HG02610 (cell line): ENCODE data around the gene UBE3C.
"Not testable (repeated sequence)": the region's sequence is repeated elsewhere in the genome, so short reads cannot be mapped to it uniquely, and the experiment has no call there.

Experiments used
- ATAC-seq: cut with Tn5 transposase; IDR thresholded peaks from one replicate; pipeline ENCODE4 v1.9.1; 2021; ENCODE audit warnings: mild to moderate bottlenecking, moderate library complexity; ENCODE audit not compliant: unreplicated experiment

UBE3C gene

DNA sequence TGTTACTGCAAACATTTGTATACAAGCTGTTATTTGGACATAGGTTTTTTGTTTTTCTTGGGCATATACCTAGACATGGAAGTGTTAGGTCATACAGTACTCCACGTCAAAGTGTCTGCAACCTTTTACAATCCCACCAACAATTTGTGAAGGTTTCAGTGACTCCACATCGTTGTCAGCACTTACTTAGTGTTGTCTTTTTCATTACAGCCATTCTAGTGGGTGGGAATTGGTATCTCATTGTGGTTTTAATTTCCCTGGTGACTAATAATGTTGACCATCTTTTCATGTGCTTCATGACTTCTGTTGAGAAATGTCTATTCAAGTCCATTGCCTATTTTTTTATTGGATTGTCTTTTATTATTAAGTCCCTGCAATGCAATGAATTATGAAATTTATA lies 95.0 kb downstream of the UBE3C start:
- no peak for ATAC-seq

DNA sequence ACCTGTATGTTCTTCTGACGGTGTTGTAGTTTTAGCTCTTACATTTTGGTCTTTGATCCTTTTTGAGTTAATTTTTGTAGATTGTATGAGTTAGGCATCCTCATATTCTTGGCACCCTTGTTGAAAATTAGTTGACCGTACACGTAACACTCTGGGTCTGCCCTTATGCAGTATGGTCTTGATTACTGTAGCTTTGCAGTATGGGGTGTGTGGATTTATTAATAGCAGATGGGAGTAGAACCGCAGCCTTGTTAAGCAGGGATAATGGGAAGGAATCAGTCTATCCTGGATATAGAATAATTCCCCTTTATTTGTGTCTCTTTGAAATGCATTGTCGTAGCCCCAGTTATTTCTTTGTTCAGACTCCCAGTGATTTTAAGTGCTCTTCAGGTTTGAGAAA lies 95.5 kb downstream of the UBE3C start:
- ATAC-seq, result no peak

DNA sequence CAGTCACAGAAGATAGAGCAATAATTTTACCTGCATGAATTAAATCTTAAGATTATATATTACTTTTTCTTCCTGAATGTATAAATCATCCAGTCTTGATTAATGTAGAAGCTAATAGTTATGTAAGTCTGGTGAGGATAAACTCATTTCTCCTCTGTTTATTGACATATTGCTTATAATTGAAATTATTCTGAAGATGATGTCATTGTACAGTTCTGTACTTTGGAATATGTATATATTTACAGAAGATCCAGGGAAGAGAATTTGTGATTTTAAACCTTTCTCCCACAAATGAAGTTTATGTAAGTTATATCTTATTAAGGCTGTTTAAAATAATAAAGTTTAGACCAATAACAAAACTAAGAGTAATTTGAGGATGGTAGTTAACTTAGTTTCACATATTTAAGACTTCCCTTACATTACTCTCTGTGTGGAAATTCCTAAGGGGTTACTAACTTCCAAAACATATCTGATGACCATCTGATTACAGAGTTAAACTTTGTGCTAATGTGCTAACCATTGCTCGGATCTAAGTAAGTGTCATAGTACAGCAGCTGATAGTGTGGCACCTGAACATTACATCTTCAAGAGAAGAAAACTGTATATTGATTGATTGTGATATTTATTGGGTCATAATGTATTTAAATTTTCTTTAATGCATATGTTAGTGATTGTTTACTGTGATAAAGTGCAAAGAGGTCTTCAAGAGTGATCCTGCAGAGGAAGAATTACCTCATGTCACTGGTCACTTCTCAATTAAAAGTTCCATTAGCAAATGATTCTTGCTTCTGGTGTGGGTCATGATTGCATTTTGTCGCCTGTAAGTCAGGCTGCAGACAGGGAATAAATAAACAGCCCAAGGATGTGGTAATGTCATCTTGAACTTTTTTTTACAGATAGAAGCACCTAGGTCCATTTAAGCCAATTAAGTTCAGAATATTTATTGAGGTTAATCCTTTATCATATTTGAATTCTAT lies 96.9 kb downstream of the UBE3C start:
- ATAC-seq, result no peak

DNA sequence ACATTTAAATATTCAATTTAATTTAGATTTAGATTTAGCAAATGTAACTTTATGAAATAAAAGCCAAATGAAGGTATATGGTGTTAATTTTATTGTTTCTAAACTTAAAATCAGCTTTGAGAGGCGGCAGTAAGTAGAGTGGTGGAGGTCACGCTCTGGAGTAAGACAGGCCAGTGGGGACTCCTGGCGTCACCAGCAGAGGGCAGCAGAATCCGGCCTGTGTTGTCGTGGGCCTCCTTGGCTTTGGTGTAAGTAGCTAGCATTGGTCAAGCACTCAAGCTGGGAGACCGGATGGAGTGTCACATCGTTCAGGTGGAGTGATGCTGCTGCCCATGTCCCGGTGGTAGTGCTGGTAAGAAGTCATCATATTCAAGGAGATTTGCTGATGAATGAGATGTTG lies 99.4 kb downstream of the UBE3C start:
- no peak for ATAC-seq

DNA sequence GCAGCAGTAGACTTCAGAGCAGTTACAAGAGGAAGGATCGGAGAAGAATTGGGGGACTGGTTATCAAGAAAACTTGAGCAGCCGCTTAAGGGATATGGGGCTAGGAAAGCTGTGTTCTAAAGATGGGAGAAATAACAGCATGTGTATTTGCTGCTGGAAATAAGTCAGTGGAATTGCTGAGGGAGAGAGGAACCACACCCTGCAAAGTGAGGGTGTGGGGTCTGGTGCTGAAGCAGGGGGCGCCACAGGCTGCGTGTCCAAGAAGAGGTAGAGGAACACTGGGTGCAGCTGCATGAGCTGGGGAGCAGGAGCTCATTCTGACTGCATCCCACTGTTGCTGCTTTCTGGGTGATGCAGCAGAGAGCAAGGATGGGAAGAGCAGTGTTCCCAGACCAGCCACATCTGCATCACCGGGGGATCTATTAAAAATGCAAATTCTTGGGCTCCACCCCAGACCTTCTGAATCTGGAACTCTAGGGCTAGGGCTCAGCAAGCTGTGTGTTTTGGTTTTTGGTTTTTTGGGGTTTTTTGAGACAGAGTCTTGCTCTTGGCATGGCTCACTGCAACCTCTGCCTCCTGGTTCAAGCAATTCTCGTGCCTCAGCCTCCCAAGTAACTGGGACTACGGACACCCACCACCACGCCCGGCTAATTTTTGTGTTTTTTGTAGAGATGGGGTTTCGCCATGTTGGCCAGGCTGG lies 101.0 kb downstream of the UBE3C start:
- ATAC-seq, result no peak

DNA sequence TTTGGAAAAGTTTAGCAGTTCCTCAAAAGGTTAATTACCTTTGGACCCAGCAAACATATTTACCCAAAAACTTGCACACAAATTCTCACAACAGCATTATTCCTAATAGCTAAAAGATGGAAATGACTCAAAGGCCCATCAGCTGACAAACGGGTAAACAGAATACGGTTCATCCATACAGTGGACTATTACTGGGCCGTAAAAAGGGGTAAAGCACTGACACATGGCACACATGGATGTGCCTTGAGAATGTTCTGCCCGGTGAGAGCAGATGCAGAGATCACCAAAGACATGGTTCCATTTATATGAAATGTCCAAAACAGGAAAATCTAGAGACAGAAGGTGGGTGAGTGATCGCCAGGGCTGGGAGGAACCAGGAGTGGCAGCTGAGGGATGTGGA lies 102.9 kb downstream of the UBE3C start:
- no peak for ATAC-seq

DNA sequence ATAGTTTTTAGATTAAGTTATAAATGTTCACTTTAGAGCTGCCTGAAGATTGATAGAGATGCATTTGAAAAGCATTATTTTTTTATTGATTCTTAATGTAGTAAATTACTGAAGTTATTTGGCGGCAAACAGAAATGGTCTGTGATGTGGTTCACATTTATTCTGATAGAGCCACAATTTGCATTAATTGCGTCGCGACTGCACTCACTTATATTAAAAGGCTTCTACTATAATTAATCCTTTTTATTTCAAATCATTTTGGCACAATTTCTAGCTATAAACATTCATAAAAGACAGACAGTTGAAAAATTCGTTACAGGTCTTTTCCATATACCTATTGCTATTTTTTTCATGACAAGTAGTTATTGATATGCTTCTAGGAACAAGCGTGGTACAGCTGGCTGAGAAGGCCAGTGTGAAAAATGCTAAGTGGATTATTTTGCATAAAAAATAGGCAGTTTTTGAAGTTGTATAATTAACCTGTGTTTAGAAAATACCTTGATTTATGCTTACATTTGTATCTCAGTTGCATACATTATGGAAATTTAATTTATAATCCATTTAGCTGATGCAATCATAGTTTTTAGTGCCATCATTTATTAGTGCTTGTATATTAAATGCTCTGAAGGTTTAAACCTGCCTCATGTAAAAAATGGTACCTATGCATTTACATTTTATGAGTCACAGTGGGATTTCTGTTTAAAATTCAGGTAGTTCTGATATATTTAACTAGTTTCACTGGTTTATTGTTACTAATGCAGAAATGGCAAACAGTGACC lies 106.0 kb downstream of the UBE3C start:
- no peak for ATAC-seq

DNA sequence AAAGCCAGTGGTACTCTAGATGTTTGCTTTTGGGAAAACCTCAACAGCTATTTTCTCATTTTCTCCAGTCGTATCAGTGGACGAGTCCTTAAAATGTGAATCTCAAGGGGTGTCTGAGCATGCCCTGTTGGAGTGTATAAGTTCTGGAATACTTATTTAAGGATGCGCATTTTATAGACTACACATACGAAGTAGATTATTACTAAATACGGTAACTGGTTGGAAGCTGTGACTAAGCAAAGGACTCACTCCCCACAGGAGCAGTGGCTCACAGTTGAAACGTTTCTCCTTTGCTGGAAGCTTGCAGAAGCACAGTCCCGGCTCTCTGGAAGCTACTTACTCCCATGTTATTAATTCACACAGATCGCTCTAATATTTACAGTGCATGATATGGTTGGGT lies 107.3 kb downstream of the UBE3C start:
- ATAC-seq, result no peak

DNA sequence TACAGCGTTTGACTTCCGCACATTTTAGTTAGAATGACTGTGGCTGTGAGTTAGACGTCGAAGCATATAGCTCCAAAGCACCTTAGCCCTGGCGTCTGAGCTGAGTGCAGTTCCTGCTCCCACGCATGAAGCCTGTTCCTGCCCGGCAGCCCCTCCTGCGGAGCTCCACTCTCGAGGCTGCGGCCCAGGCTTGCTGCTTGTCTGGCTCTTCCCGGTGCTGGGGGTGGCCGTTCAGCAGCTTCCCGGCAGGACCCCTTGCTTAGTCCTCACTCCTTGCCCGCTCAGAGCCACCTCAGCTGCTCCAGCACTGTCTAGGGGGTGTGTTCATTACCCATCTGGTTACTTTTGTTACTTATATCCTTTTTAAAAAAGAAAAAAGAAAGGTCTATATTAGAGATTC lies 109.9 kb downstream of the UBE3C start:
- ATAC-seq, result no peak

DNA sequence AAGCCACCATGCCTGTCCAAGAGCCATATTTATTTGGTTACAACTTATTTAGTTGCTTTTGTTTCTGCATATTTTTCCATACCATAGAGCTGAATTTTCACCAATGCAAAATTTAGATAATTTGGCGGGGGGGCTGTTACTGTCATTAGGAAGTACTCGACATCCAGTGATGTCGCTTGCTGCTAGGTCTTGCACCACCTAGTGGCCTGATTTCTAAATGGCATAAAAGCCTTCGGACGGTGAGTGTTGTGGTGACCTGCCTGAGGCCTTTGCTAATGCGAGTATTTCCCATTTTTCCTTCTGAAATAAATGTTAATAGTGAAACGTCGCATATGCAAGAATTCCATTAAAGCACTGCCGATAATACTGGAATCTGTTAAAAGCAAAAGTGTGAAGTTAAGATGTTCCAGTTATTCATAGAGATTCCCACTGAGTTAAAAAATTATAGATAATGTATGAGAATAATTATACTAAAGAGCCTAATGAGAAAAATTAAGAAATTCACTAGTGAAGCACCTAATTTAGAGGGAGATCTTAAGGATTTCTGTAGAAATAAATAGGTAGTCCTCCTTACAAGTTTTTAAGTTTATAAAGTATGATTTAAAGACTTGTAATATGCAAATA lies 112.0 kb downstream of the UBE3C start:
- ATAC-seq, result peak; percentile 70

DNA sequence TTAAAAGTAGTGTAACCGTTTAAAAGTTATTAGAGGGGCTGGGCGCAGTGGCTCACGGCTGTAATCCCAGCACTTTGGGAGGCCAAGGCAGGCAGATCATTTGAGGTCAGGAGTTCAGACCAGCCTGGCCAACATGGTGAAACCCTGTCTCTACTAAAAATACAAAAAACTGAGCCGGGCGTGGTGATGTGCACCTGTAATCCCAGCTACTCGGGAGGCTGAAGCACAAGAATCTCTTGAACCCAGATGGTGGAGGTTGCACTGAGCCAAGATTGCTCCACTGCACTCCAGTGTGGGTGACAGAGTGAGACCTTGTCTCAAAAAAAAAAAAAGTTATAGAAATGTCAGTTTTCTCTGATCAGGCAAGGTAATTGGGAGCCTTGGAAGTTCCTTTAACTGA lies 113.1 kb downstream of the UBE3C start:
- ATAC-seq, result not testable (repeated sequence)

DNA sequence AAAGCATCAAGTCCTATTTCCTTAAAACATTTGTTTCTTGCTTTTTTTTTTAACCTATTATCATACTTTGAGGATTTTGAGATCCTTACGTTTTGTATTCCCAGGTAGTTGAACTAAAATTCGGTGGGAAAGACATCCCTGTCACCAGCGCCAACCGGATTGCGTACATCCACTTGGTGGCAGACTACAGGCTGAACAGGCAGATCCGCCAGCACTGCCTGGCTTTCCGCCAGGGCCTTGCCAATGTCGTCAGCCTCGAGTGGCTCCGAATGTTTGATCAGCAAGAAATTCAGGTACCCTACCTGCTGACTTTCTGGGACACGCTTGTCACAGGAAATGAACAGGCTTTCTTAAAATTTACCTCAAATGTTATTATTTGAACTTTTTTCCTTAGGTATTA lies 115.1 kb downstream of the UBE3C start:
- no peak for ATAC-seq

DNA sequence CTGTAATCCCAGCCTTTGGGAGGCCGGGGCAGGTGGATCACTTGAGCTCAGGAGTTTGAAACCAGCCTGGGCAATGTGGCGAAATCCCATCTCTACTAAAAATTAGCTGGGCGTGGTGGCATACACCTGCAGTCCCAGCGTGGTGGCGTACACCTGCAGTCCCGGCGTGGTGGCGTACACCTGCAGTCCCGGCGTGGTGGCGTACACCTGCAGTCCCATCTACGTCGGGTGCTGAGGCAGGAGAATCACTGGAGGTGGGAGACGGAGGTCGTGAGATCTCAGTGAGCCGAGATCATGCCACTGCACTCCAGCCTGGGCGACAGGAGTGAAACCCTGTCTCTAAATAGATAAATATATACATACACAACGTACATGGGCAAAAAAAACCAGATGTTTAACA lies 116.1 kb downstream of the UBE3C start:
- ATAC-seq, result not testable (repeated sequence)

DNA sequence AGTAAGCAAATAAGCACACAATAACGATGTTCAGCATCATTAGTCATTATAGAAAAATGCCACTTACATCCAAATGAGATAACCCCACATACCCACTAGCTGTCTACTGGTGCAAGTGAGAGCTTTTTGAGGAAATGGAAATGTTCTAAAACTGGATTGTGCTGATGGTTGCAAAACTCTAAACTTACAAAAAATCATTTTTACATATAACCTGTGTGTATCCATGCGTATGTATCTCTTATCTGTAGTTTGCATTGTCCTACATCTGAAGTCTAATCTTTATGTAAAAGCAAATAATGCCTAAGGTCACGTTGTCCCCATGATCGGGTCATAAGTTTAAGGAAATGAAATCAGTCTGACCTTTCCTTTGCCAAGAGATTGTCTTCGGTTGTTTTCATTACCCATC lies 116.5 kb downstream of the UBE3C start:
- no peak for ATAC-seq

DNA sequence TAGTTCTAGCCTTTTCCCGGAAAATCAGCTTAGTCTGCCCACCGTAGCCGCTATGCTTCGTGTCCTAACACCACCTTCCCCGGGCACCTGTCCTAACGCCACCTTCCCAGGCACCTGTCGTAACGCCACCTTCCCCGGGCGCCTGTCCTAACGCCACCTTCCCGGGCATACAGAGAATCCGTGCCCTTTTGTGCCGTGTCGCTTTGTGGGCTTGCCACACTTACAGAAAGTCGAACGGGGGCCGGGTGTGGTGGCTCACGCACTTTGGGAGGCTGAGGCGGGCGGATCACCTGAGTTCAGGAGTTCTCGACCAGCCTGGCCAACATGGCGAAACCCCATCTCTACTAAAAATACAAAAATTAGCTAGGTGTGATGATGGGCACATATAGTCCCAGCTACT lies 124.4 kb downstream of the UBE3C start:
- no peak for ATAC-seq

DNA sequence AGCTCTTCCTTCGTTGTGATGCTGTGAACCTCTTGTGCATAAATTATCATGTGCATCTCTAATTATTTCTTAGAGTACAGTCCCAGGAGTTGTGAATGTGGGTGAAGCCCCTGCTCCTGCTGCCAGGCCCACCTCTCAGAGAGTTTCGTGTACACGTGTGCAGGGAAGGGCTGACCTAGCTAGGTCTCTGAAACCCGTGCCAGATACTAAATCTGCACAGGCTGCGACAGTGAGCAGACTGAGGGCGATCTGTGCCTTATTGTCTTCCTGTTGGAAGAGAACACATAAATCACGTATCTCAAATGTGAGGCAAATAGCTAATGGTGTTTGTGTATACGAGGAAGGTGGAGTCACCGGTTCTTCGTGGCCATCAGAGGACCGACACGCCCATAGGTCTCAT lies 126.3 kb downstream of the UBE3C start:
- no peak for ATAC-seq

DNA sequence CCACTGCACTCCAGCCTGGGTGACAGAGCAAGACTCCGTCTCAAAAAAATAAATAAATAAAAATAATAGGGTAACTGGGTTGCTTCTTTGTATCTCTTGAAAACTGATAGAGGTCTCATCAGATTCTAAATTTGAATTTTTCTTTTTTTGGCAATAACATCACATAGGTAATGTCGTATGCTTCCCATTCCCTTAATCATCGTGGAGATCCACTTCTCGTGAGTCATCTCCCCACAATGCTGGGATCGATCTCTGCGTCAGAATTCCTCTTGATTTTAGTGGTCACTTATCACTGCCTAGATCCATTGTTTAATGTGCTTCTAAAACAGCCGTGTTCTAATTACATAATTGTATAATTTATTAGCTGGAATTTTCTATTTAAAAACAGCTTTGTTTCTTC lies 127.5 kb downstream of the UBE3C start:
- no peak for ATAC-seq

DNA sequence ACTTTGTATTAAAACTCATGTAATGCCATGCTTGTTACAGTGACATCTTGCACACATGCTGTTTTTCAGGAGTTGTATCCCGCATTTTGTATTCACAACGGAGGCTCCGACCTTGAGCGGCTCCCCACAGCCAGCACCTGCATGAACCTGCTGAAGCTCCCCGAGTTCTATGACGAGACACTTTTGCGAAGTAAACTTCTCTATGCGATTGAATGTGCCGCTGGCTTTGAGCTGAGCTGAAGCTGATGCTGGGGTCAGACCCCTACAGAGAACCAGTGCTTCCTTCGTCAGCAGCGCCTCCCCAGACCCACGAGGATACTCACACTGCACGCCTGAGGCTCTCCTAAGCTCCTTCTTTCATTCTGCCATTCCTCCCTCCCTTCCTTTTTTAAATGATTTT lies 128.8 kb downstream of the UBE3C start:
- no peak for ATAC-seq

DNA sequence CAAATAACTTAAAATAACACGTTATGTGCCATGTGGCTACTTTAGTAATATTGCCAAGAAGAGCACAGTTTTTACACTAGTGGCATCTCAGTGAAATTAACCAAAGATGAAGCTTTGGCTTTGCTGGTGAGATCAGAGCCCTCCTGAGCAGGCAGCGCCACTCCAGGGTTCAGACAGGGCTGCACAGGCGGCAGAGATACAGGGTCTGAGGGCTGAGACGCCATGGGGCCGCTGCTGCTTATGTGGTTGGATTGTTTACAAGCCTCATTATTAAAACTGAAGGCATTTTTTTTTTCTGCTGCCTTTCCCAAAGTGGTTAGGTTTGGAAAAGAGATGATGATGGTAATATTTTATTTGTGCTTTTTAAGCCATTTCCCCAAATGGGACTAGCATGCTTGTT lies 129.2 kb downstream of the UBE3C start:
- no peak for ATAC-seq

DNA sequence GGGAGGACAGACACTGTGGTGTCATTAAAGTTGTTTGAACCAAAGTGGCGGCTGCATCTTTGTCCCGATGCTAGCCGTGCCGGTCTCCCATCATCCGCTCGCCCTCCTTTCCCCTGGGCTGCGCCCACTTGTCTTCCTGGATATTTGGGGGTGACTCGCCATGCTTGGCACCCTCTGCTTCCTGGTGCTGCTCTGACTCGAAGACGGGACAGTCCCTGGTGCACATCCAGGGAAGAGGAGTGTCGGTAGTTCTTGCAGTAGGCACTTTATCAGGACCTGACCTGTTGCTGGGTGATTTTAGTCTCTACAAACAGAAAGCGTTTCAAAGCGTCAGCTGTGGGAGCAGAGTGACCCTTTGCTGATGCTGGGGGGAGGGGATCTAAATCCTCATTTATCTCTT lies 129.8 kb downstream of the UBE3C start:
- ATAC-seq, result no peak
